A673 (cell line): Measurements from ENCODE around the gene ADAMTS10. TPM values are rescaled to one million over a fixed set of nuclear protein-coding genes. Genes with fewer than 3 reads are reported as not detected.

ENCODE experiments used
- BruUV-seq: library from RNA; stranded (reverse); fragments of 400-500 nt; replicated peaks from 2 replicates; lab custom pipeline; 2021; lab: Mats Ljungman, UMichigan
- CTCF ChIA-PET: fragments of 300-600 bp; sonication (Branson Sonifier 250); formaldehyde crosslinking; loops from one replicate; lab custom pipeline; 2022; ENCODE audit warnings: antibody characterized with exemption; lab: Charles Lee
- POLR2A ChIA-PET: fragments of 300-600 bp; sonication (Branson Sonifier 250); formaldehyde crosslinking; loops from one replicate; lab custom pipeline; 2022; ENCODE audit warnings: antibody characterized with exemption; ENCODE audit not compliant: low non-redundant PET; lab: Charles Lee
- DNase-seq: peaks from one replicate; pipeline ENCODE4 v3.0.0-alpha.2; 2015; ENCODE audit warnings: low spot score
- H3K27ac ChIP-seq: fragments of 200-600 bp; sonication (generic); 2 replicates; pipeline ENCODE4 v1.5.1; 2016; ENCODE audit warnings: mixed run types, low read depth, mild to moderate bottlenecking, mixed read lengths, antibody characterized with exemption, low read length; ENCODE audit not compliant: poor library complexity, severe bottlenecking
- H3K27me3 ChIP-seq: fragments of 200-600 bp; sonication (generic); replicated peaks from 2 replicates; pipeline ENCODE4 v1.6.1; 2017; ENCODE audit warnings: mixed run types, low read depth, mild to moderate bottlenecking, mixed read lengths, antibody characterized with exemption, low read length; ENCODE audit not compliant: insufficient read depth, poor library complexity
- H3K36me3 ChIP-seq: fragments of 200-600 bp; sonication (generic); 2 replicates; pipeline ENCODE4 v1.6.1; 2016; ENCODE audit warnings: mixed run types, mild to moderate bottlenecking, mixed read lengths, antibody characterized with exemption, low read length; ENCODE audit not compliant: insufficient read depth, poor library complexity, severe bottlenecking
- H3K4me1 ChIP-seq: fragments of 200-600 bp; sonication (generic); 2 replicates; pipeline ENCODE4 v1.6.1; 2017; ENCODE audit warnings: mixed run types, mild to moderate bottlenecking, mixed read lengths, antibody characterized with exemption, low read length; ENCODE audit not compliant: insufficient read depth, poor library complexity, severe bottlenecking
- H3K4me3 ChIP-seq: fragments of 200-600 bp; sonication (generic); 2 replicates; pipeline ENCODE4 v1.5.1; 2016; ENCODE audit warnings: low read depth, mixed run types, mild to moderate bottlenecking, mixed read lengths, low read length; ENCODE audit not compliant: poor library complexity, severe bottlenecking
- H3K9me3 ChIP-seq: fragments of 200-600 bp; sonication (generic); 2 replicates; pipeline ENCODE4 v1.6.1; 2016; ENCODE audit warnings: mixed run types, low read depth, mild to moderate bottlenecking, mixed read lengths, antibody characterized with exemption, low read length; ENCODE audit not compliant: poor library complexity, severe bottlenecking
- CTCF ChIP-seq: fragments of 300-800, 200-600 bp; sonication (generic); conservative IDR thresholded peaks from 2 replicates; pipeline ENCODE4 v1.5.1; 2017; ENCODE audit warnings: low read depth, mild to moderate bottlenecking, antibody characterized with exemption, low read length, moderate library complexity, mixed read lengths
- EZH2 ChIP-seq: fragments of 200-600 bp; sonication (generic); IDR thresholded peaks from 2 replicates; pipeline ENCODE4 v1.6.1; 2017; ENCODE audit warnings: borderline replicate concordance, low read depth, mild to moderate bottlenecking, mixed read lengths, antibody characterized with exemption, low read length; ENCODE audit not compliant: poor library complexity, severe bottlenecking
- intact Hi-C: fragments of 100-400 bp; cut with micrococcal nuclease; formaldehyde crosslinking; loops from one replicate; pipeline ENCODE4 v1.10.0; 2022; ENCODE audit not compliant: unreplicated experiment
- total RNA-seq: library from RNA; stranded (reverse); gene quantifications from 2 replicates; pipeline ENCODE4 v1.2.3, GENCODE V29; 2021

Gene ADAMTS10
- total RNA-seq, 1 experiment from 2014 or later: 29.5 TPM

- H3K4me3 ChIP-seq: no peak overlapping the region
- POLR2A ChIA-PET: no interaction called here
- no peaks in the 10 kb centered on the region for H3K36me3 ChIP-seq
- TF ChIP-seq EZH2: no peak
- TF ChIP-seq CTCF: no peak
- H3K27ac ChIP-seq: no peak overlapping the region
- CTCF ChIA-PET: no interaction called here
- intact Hi-C loops: no loop called here
- BruUV-seq: no TSS peak
- DNase-seq: peak; percentile 80
- no peaks in the 10 kb centered on the region for H3K27me3 ChIP-seq
- H3K9me3 ChIP-seq: no peaks in the 10 kb centered on the region
- no peaks in the 10 kb centered on the region for H3K4me1 ChIP-seq
These were observed 57.7 kb downstream of the ADAMTS10 start for GRCh38 chr19:8552810-8553209.

GRCh38 chr19:8550070-8550469, 60.4 kb downstream of the ADAMTS10 start:
- no peak overlapping the region for H3K27ac ChIP-seq
- ChIA-PET CTCF (interaction anchor here (0.6 kb wide), 1 partner anchor 8 kb away, joined by 5 read pairs; no protein-coding TSS in a partner anchor), POLR2A (no interaction called here)
- H3K4me1 ChIP-seq: no peaks in the 10 kb centered on the region
- no peaks in the 10 kb centered on the region for H3K36me3 ChIP-seq
- no TSS peak for BruUV-seq
- TF ChIP-seq CTCF: no peak
- no peak for TF ChIP-seq EZH2
- no peak for DNase-seq
- no peaks in the 10 kb centered on the region for H3K9me3 ChIP-seq
- no peak overlapping the region for H3K4me3 ChIP-seq
- H3K27me3 ChIP-seq: no peaks in the 10 kb centered on the region
- intact Hi-C loops: no loop called here

- no peaks in the 10 kb centered on the region for H3K9me3 ChIP-seq
- ChIA-PET POLR2A (no interaction called here), CTCF (interaction anchor here (0.7 kb wide), 1 partner anchor 48 kb away, joined by 6 read pairs; no protein-coding TSS in a partner anchor)
- H3K4me1 ChIP-seq: peaks cover 3% of the 10 kb centered on the region
- no peak overlapping the region for H3K27ac ChIP-seq
- H3K4me3 ChIP-seq: no peak overlapping the region
- no peaks in the 10 kb centered on the region for H3K36me3 ChIP-seq
- H3K27me3 ChIP-seq: no peaks in the 10 kb centered on the region
- BruUV-seq: no TSS peak
- TF ChIP-seq CTCF: no peak
- TF ChIP-seq EZH2: no peak
- intact Hi-C loops: no loop called here
- DNase-seq: no peak
These were observed 64.8 kb downstream of the ADAMTS10 start for GRCh38 chr19:8545743-8546142.
